HG03066 (cell line): Measurements from ENCODE around the gene PTPRN2.
"Not testable (repeated sequence)": the region's sequence is repeated elsewhere in the genome, so short reads cannot be mapped to it uniquely, and the experiment has no call there.

Source experiments
- ATAC-seq: cut with Tn5 transposase; IDR thresholded peaks from one replicate; pipeline ENCODE4 v1.9.1; 2021; ENCODE audit warnings: low read depth; ENCODE audit not compliant: unreplicated experiment

Gene PTPRN2

DNA sequence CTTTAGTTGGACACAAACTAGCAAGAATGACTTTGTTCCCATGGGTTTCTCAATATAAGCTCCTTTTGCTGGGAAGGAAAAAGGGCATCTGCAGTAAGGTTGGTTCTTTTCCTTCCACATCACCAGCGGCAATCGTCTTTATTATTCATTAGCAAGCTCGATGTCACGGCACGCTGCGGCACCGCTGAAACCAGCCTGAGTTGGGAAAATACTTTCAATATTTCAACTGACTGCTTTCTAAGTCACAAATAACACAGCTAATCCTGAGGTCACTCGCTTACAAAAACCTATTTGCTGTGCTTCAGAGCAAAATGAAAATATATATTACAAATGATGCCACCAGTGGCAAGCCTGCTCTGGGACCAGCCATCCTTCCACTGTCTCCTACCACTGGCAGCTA, 665.0 kb downstream of the PTPRN2 start:
- ATAC-seq = no peak

DNA sequence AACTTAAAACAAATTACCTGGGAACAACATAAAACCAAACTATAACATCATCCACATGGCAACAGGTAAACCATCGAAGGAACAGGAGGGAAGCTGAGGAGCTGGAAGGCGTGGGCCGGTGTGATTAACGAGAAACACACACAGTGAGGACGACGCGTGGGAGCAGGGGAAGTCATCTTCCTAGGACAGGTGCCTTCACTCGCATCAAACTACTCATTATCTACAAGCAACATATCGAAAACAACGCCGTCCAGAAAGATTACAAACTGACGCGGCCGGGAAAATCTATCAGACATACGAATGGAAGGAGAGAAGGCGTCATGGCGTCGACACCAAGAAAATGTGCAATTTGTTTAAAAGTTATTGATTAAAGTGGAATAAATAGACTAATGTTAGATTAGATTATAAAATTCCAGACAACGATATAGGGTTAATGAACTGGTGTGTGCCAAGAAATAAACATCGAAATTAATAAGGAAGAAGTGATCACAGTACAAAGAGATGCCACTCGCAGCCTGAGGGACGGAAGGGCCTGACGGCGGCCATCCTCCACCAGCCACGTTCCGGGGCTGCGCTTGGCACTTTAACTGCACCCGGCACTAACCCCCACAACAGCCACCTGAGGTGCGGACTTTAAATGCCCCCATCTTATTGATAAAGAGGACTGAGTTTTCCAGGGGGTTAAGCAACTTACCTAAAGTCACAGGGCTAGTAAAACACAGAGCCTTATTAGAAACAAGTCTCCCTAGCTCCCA, 669.1 kb downstream of the PTPRN2 start:
- ATAC-seq = no peak

DNA sequence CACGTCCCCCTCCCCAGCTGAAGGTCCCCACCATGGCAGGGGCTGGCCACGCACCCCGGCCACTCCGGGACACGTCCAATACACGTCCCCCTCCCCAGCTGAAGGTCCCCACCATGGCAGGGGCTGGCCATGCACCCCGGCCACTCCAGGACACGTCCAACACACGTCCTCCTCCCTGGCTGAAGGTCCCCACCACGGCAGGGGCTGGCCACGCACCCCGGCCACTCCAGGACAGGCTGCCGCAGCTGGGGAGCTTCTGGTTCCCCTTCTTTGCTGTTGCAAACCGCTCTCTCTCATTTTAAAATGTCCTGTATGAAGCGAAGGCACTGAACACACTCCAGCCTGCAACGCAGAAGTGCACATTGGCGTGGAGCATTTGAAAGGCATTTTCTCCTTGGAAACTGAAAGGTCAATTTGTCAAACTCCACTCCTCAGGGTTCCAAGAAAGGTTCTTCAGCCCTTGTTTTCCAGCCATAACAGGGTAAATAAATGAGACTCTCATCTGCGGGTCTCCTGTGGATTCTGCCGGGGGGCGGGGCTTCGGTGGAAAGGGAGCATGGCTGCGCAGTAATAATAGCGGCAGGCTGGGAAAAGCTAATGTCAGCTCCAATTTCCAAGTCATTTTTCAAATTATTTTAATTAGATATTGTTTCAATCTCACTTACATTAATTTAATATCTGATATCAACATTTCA, 670.5 kb downstream of the PTPRN2 start:
- no peak for ATAC-seq

DNA sequence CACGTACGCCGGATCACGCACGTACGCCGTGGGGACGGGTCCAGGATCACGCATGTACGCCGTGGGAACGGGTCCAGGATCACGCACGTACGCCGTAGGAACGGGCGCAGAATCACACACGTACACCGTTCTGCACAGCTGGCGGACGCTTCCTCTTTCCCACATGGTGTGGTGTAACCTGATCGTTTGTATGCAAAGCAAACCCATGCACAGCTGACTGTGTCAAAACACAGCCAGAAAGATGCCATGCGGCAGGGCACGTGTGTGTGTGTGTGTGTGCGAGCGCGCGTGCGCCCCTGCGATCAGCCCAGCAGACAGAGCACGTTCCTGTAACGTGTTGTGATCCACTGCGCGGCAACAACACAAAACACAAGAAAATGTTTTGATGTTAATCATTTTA, 677.2 kb downstream of the PTPRN2 start:
- no peak for ATAC-seq

DNA sequence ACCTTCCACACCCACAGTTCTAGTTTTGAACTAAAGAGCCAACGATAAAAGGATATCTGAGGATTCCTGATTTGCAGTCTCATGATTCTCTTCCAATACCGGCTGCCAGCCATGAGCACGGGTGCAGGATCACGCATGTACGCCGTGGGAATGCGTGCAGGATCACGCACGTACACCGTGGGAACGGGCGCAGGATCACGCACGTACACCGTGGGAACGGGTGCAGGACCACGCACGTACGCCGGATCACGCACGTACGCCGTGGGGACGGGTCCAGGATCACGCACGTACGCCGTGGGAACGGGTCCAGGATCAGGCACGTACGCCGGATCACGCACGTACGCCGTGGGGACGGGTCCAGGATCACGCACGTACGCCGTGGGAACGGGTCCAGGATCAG, 677.6 kb downstream of the PTPRN2 start:
- not testable (repeated sequence) for ATAC-seq

DNA sequence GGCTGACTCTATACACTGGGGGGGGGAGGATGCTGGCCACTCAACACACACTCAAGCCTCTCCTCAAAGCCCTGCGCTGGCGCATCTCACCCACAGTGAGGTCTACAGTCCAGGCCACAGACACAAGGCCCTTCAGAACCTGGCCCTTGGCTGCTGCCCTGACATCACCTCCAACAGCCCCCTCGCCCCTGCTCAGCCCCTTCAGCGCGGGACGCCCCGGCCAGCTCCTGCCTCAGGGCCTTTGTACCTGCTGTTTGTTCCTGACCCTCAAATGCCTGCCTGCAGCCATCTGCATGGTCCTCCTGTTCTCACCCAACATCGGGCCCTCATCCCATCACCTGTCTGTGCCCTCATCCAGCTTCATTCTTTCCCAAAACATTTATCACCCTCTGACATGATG, 678.3 kb downstream of the PTPRN2 start:
- ATAC-seq = no peak

DNA sequence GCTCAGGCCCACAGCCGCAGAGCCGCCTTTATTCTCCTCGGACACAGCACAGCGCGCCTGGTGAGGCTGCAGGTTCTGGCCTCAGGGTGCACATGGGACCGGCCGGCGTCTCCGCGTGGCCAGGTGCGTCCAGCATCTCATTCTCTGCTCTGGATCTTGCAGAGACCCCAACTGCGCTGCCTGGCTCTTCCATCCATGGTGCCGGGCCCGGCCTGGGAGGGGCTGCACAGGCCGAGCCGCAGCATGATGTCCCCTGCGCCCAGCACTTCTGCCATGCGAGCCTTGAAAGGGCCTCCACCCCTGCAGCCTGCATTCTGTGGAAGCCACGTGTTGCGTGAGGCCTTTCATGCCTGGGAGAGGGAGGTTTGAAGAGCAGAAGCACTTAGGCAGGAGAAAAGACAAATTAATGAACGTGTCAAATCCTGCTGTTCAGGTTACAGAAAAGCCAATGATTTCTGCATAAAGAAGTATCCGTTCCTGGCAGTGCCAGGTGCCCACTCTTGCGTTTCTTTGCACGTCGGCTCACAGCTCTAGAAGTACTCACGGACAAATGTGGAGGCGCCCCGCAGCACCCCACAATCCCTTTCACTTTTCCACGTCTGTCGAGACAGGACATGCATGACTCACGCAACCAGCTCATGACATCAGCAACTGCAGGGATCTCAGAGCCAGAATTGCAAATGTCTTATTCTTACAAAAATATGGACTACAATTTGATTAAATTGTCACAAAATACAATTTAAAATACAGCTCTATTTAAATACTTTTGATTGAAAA, 679.4 kb downstream of the PTPRN2 start:
- ATAC-seq = no peak

DNA sequence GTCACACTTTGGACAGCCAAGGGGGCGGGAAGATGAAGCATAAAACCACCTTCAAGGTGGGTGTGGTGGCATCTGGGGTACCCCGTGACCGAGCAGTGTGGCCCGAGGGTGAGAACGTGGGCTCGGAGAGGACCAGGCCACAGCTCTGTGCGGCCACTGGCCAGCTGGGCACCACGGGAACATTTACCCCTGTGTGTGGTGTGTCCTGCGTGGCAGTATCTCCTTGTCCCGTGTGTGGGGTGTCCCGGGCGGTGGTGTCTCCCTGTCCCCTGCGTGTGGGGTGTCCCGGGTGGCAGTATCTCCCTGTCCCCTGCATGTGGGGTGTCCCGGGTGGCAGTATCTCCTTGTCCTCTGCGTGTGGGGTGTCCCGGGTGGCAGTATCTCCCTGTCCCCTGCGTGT, 680.5 kb downstream of the PTPRN2 start:
- no peak for ATAC-seq

DNA sequence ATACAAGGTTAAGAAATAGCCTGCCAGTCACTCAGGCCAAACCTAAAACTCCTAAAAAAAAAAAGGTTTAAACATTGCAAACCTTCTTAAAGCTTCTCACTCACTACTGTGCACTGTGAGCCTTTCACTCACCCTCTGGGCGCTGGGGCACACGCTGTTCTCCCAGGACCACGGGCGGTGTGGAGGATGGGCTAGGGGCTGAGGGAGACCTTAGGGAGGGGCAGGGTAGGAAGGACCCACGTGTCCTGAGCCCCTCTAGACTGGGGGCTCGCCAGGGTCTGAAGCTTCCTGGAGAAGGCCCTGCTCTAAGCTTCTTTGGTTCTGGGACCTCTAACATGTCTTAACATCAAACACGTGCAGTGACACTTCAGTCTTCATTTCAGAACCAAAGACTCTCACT, 681.0 kb downstream of the PTPRN2 start:
- ATAC-seq = no peak

DNA sequence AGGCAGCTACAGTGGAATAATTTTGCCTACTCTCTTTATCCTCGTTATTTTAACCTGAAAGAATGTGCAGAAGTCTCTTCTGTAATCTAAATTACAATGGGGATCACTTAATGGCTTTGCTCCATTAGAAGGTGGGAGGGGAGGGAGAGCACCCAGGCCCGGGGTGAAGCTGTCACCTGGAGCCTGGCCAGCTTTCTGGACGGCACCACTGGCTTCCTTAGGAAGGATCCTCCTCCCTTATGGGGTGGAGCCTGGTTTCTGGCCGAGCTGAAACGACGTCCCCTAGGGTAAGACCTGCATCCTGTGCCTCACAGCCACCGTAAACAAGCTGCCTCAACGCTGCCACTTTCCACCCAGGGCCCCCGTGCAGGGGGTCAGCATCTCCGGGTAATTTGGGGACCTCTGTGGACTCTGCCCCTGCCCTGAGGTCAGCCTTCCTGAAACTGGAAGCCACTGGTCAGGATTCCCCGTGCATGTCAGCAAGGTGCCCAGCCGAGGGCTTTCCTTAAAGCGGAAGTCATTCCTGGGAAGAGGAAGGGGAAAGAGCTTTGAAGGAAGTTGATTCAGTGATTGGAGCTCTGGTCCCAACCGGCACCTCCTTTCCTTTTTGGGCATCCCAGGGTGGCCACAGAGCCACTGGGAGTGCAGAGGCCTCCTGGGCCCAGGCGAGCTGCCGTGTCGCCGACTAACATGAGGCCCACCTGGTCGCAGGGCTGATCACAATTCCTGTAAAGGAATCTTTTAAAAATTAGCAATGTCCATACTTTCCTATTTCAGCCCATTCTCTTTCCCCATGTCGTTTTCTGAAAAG, 681.8 kb downstream of the PTPRN2 start:
- ATAC-seq = no peak

DNA sequence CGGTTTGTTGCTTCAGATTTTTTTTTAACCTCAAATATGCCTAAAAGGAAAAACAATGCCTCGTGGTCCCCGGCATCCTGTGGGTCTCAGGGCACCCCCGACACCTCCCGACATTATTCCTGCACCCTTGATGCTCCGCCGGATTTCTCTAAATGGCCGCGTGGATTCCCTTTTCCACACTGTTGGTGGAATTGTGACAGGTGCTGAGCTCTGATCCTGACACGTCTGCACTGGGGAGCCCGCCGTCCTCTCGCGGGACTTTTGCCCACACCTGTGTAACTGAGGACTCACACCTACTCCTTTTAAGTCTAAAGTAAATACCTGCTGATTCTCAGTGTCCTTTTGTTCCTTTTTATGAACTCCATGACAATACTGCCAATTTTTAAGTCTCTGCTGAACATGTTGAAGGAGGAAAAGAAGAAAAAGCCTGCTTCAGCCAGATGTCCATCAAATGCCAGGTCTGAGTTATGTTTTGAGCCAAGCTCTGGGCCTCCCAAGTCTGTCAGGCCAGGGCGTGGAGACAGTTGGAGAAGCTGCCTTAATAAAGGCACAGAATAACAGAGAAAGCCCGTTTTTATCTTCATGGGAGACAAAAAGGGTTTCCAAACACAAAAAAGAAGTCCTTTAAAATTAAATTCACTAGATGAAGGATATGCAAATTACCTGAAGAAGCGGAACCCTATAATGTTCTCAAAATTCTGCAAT, 682.6 kb downstream of the PTPRN2 start:
- ATAC-seq = no peak

DNA sequence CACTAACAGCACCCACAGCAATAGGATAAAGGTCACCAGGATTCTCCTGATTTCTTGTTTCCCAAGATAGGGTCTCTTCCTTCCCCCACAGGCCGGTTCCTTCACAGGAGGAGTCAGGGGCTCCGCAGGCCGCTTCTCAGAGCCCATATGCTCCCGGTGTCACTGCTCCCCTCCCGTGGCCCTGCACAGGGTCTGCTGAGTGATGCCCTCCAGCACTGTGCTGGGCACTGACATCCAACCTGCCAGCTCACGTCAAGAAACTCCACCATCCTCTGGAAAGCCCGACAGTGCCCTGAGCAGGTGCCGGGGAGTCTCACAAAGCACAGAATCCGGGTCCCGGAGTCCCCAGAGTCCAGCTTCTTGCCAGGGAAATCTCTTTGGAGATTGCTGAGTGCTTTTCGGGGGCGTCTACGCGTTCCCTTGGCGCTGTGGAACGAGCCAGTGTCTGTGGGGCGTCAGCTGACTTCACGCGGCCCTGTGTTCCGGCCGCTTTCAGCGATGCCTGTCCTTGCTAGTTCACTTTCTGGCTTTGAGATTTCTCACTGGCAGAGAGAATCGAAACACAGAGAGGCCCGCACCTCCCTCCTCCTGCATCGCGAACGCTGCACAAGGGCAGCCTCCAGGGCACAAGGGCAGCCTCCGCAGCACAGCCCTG, 683.3 kb downstream of the PTPRN2 start:
- no peak for ATAC-seq

DNA sequence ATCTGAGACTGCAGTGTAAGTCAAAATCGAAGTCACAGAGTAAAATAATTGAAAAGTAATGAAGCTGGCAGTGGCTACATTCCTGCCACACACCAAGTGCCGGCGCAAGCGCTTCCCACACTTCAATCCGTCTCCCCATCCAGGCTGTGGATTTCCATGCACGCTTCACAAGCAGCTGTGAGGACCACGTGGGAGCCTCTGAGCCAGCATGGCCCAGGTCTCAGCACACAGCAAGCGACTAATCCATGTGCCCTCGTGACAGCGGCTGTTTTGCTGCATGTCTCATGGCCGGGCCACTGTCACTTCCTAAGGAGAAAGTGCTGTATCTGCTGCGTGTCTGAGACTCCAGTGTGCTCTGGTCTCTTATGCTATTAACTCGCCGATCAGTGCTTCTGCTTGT, 683.9 kb downstream of the PTPRN2 start:
- ATAC-seq = no peak

DNA sequence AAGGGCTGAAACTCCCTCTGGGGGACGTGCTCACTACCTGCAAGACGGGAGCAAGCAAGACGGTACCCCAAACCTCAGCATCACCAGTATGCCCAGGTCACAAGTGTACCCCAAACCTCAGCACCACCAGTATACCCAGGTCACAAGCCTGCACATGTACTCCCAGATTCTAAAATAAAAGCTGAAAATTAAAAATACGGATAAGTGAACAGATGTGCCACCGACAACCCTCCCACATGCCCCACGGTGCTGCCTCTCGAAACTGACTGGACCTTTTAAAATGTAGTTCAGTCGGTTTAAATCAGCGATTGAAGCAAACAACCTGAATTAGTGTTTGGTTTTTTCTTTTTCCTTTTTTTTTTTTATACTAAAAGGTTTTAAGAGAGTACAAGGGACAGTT, 684.3 kb downstream of the PTPRN2 start:
- no peak for ATAC-seq

DNA sequence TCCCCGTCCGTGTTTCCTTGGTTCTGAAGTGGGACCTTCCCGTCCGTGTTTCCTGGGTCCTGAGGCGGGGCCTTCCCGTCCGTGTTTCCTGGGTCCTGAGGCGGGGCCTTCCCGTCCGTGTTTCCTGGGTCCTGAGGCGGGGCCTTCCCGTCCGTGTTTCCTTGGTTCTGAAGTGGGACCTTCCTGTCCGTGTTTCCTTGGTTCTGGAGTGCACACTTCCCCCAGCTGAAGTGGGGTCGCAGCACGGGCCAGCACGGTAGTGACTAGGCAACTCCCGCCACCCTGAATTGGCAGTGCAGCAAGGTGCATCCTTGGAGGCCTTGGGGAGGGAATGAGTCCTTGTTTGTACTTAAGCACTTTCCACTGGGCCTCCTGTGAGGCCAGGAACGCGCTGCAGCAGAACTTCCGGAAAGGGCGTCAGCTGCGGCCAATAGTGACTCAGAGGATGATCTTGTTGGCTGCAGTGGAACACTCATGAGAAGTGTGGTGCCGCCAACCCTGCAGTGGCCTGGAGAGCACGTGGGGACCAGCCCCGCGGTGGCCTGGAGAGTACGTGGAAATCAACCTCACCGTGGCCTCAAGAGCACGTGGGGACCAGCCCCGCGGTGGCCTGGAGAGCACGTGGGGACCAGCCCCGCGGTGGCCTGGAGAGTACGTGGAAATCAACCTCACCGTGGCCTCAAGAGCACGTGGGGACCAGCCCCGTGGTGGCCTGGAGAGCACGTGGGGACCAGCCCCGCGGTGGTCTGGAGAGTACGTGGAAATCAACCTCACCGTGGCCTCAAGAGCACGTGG, 685.6 kb downstream of the PTPRN2 start:
- not testable (repeated sequence) for ATAC-seq

DNA sequence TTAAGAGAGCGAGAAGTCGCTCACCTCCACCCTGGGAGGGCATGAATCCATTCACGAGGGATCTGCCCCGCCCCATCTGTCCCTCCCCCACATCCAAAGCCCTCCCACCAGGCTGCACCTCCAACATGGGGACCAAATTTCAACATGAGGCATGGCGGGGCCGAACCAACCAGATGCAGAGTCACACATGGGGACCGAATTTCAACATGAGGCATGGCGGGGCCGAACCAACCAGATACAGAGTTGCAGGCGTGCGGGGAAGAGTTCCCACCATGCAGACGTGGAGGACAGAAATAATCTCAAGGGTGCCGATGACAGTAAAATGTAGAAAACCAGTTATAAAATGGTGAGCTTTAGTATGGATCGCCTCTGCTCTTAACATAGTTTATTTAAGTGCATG, 686.5 kb downstream of the PTPRN2 start:
- no peak for ATAC-seq

DNA sequence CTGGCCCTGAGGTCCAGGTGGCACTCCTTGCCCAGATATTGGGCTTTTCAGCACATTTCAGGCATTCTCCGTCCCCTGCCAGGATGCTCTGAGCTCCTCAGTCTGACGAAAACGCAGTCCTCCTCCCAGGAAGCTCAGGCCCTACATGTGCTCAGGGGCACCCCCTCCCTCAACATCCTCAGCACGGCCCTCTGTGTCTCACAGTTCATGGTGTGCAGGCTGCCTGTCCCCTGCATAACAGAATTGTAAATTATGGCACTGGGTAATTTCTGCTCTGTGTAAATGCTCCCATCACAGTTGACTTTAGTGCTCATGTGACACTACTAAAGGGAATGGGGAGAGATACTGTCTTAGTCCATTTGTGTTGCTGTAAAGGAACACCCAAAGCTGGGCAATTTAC, 687.1 kb downstream of the PTPRN2 start:
- ATAC-seq = no peak

DNA sequence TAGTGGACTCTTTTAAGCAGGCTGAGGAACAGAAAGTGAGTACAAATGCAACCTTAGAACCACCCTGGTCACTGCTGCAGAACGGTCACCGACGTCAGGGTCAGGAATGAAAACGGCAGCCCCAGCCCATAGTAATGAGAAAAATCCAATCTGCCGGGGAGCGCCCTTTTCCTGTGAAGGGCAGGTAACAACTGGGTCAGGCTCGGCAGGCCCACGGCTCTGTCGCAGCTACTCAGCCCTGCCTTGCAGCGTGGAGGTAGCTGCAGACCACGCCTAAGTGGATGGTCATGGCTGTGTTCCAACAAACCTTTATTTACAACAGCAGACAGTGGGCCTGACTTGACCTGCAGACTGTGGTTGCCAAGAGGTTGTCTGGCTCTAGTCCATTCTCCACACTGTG, 687.6 kb downstream of the PTPRN2 start:
- no peak for ATAC-seq
